Endothelial cell (in vitro differentiated cells): ENCODE results near the gene REC114. TPM values are rescaled to one million over a fixed set of nuclear protein-coding genes. Genes with fewer than 3 reads are reported as not detected.

Source experiments
- DNase-seq: peaks from one replicate; pipeline ENCODE4 v3.0.0; 2021; ENCODE audit warnings: low spot score
- H3K27ac Mint-ChIP-seq: one replicate; pipeline ENCODE4 v1.8.0; 2021; ENCODE audit warnings: mixed read lengths, inconsistent platforms; ENCODE audit not compliant: unreplicated experiment
- H3K27me3 Mint-ChIP-seq: one replicate; pipeline ENCODE4 v1.8.0; 2021; ENCODE audit warnings: mild to moderate bottlenecking, moderate library complexity, mixed read lengths, inconsistent platforms; ENCODE audit not compliant: unreplicated experiment
- H3K36me3 Mint-ChIP-seq: one replicate; pipeline ENCODE4 v1.8.0; 2021; ENCODE audit warnings: mild to moderate bottlenecking, low read depth, mixed read lengths, inconsistent platforms; ENCODE audit not compliant: unreplicated experiment
- H3K4me1 Mint-ChIP-seq: one replicate; pipeline ENCODE4 v1.8.0; 2021; ENCODE audit warnings: mild to moderate bottlenecking, mixed read lengths, inconsistent platforms; ENCODE audit not compliant: unreplicated experiment
- H3K4me3 Mint-ChIP-seq: one replicate; pipeline ENCODE4 v1.8.0; 2021; ENCODE audit warnings: mild to moderate bottlenecking, mixed read lengths, inconsistent platforms; ENCODE audit not compliant: unreplicated experiment
- H3K9me3 Mint-ChIP-seq: one replicate; pipeline ENCODE4 v1.8.0; 2021; ENCODE audit warnings: mixed read lengths, inconsistent platforms; ENCODE audit not compliant: unreplicated experiment
- CTCF ChIP-seq: fragments of 200-600 bp; sonication (generic); IDR thresholded peaks from one replicate; pipeline ENCODE4 v1.5.0; 2021; ENCODE audit warnings: antibody characterized with exemption; ENCODE audit not compliant: unreplicated experiment
- total RNA-seq: library from RNA; stranded (reverse); fragmentation: NEBNext Ultra II Directional; extraction: Animal tissue kit (Norgen Biotek cat#: 25700); gene quantifications from one replicate; pipeline ENCODE4 v1.2.1, GENCODE V29; 2021; ENCODE audit not compliant: unreplicated experiment

Gene REC114
- total RNA-seq, 1 donor from 2014 or later, result not detected

GRCh38 chr15:73607843-73608242 lies 164.9 kb downstream of the REC114 start:
- Mint-ChIP-seq H3K27me3 (peaks cover 2% of the 10 kb centered on the region), H3K36me3 (no peaks in the 10 kb centered on the region), H3K4me1 (peaks cover 46% of the 10 kb centered on the region), H3K27ac (no peak overlapping the region), H3K4me3 (no peak overlapping the region), H3K9me3 (no peaks in the 10 kb centered on the region)
- no peak for DNase-seq
- no peak for TF ChIP-seq CTCF

GRCh38 chr15:73608475-73608874 lies 165.5 kb downstream of the REC114 start:
- Mint-ChIP-seq H3K36me3 (no peaks in the 10 kb centered on the region), H3K9me3 (no peaks in the 10 kb centered on the region), H3K4me3 (no peak overlapping the region), H3K27ac (no peak overlapping the region), H3K4me1 (peaks cover 46% of the 10 kb centered on the region), H3K27me3 (peaks cover 2% of the 10 kb centered on the region)
- TF ChIP-seq CTCF, result no peak
- no peak for DNase-seq

- no peak for DNase-seq
- no peak for TF ChIP-seq CTCF
- Mint-ChIP-seq H3K27ac (no peak overlapping the region), H3K36me3 (no peaks in the 10 kb centered on the region), H3K4me1 (peaks cover 46% of the 10 kb centered on the region), H3K27me3 (peaks cover 2% of the 10 kb centered on the region), H3K4me3 (no peak overlapping the region), H3K9me3 (no peaks in the 10 kb centered on the region)
Measured at GRCh38 chr15:73608941-73609340, 166.0 kb downstream of the REC114 start.

Other genes starting within 250 kb of the REC114 start
- gene HCN4, start 74.2 kb upstream of the REC114 start, total RNA-seq, result 0.54 TPM
- 223 TPM for gene NPTN, start 190.2 kb downstream of the REC114 start, total RNA-seq
- gene CD276, start 241.2 kb downstream of the REC114 start, total RNA-seq, result 552 TPM